ENCODE data around the gene PRTN3. TPM values are rescaled to one million over a fixed set of nuclear protein-coding genes. Genes with fewer than 3 reads are reported as not detected.
A peak's percentile ranks its signal among the peaks of the same experiment; 100 is the strongest.

Gene PRTN3
- total RNA-seq, 1 donor from 2014 or later, result not detected

DNA sequence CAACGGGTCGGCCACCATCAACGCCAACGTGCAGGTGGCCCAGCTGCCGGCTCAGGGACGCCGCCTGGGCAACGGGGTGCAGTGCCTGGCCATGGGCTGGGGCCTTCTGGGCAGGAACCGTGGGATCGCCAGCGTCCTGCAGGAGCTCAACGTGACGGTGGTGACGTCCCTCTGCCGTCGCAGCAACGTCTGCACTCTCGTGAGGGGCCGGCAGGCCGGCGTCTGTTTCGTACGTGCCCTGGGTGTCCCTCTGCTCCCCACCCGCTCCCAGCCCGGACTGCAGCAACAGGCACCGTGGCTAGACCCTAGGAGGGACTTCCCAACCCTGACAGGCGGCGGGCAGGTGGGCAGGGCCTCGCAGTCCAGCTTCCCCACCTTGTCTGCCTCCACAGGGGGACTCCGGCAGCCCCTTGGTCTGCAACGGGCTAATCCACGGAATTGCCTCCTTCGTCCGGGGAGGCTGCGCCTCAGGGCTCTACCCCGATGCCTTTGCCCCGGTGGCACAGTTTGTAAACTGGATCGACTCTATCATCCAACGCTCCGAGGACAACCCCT lies 14.8 kb downstream of the PRTN3 start:
- H3K4me1 Mint-ChIP-seq, result peaks cover 5% of the 10 kb centered on the region
- intact Hi-C loops (cut with micrococcal nuclease), result no loop called here
- DNase-seq, result no peak
- TF ChIP-seq, protein P1, sequence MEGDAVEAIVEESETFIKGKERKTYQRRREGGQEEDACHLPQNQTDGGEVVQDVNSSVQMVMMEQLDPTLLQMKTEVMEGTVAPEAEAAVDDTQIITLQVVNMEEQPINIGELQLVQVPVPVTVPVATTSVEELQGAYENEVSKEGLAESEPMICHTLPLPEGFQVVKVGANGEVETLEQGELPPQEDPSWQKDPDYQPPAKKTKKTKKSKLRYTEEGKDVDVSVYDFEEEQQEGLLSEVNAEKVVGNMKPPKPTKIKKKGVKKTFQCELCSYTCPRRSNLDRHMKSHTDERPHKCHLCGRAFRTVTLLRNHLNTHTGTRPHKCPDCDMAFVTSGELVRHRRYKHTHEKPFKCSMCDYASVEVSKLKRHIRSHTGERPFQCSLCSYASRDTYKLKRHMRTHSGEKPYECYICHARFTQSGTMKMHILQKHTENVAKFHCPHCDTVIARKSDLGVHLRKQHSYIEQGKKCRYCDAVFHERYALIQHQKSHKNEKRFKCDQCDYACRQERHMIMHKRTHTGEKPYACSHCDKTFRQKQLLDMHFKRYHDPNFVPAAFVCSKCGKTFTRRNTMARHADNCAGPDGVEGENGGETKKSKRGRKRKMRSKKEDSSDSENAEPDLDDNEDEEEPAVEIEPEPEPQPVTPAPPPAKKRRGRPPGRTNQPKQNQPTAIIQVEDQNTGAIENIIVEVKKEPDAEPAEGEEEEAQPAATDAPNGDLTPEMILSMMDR (IDR thresholded peaks at IDR 0.05), result no peak
- H3K27ac Mint-ChIP-seq, result no peak overlapping the region
- no peaks in the 10 kb centered on the region for H3K36me3 Mint-ChIP-seq (ENCODE audit: low read depth)
- ATAC-seq (ENCODE audit: low read depth), result no peak
- POLR2A ChIA-PET, result interaction anchor here (1.0 to 2.1 kb wide), 2 partner anchors 58 to 128 kb away, joined by 3 to 19 read pairs; partner anchors contain the start of gene WDR18
- H3K4me3 Mint-ChIP-seq, result no peak overlapping the region
- H3K9me3 Mint-ChIP-seq, result no peaks in the 10 kb centered on the region
- H3K27me3 Mint-ChIP-seq, result peaks cover 7% of the 10 kb centered on the region
- CTCF ChIA-PET, result no interaction called here

DNA sequence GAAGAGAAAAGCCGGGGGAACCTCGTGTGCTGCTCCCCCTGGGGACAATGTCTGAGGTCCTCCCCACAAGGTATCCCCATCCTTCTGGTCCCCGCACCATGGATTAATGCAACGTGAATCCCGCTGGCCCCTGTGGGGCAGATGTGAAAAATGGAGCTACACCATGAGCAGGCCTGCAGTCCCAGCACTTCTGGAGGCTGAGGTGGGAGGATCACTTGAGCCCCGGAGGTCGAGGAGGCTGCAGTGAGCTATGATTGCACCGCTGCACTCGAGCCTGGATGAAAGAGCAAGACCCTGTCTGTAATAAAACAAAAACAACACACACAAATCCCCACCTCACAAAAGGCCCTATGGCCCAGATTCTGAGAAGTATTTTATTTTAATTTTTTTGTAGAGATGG lies 17.5 kb downstream of the PRTN3 start:
- peaks cover 13% of the 10 kb centered on the region for H3K4me1 Mint-ChIP-seq

DNA sequence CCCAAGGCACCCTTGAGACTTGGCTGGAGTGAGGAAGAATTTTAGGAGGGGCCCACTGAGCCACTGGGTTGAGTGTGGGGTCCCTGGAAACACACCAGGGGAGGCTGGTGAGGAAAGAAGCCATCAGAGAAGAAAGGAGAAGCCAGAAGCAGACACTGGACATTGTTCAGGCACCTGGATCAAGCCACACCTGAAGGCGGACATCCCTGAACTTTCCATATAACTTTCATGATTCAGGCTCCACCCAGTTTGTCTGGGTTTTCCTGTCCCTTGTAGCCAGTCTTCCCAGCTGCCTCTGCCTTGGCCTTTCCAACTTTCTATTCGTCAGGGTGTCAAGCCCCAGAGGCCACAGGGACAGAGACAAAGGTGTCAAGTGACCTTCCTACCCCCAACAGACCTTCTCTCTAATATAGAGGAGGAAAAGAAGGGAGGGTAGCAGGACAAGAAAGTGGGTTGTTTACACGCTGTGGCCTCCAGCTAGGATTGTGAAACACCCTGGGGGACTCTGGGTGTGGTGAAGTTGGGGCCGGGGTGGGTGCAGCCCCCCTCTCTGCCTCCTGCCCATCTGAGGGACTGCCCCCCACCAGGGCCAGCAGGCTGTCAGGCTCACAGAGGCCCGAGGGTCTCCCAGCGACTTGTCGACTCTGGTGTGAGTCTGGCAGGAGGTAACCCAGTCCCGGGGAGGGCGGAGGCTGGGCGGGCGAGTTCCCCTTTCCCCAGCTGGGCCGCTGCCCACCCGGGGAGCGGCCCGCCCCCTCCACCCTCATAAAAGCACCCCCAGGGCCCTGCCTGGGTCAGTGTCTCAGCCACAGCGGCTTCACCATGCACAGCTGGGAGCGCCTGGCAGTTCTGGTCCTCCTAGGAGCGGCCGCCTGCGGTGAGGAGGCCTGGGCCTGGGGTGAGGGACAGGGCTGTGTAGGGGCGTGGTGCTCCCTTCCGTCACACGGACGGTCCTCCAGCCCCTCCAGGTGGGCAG lies 18.4 kb downstream of the PRTN3 start, which contains the start of gene CFD:
Gene CFD, plus strand, starts transcription at position 797 of the 976 bp plus-strand sequence. Its CDS starts 26 bp downstream, at position 823.
- DNase-seq, result no peak
- Mint-ChIP-seq H3K27me3 (peaks cover 8% of the 10 kb centered on the region), H3K4me3 (peak within 1 kb of the TSS; percentile 28), H3K9me3 (no peaks in the 10 kb centered on the region), H3K4me1 (peaks cover 19% of the 10 kb centered on the region), H3K27ac (no peak within 1 kb of the TSS), H3K36me3 (ENCODE audit: low read depth) (no peaks in the 10 kb centered on the region)
- TF ChIP-seq, protein P1 (IDR thresholded peaks at IDR 0.05), result no peak
- ChIA-PET CTCF (interaction anchor here (1.0 to 1.8 kb wide), 2 partner anchors 61 to 125 kb away, joined by 4 to 5 read pairs; partner anchors contain the start of gene WDR18), POLR2A (interaction anchor here (0.7 to 1.4 kb wide), 3 partner anchors 15 to 54 kb away, joined by 4 to 5 read pairs (median 5); no protein-coding TSS in a partner anchor)
- no peak for ATAC-seq (ENCODE audit: low read depth)
- intact Hi-C loops (cut with micrococcal nuclease), result no loop called here

More for the DNA sequence above, 17.5 kb downstream of the PRTN3 start:
- H3K36me3 Mint-ChIP-seq (ENCODE audit: low read depth), result no peaks in the 10 kb centered on the region
- DNase-seq (no peak), ATAC-seq (ENCODE audit: low read depth) (no peak)
- intact Hi-C loops (cut with micrococcal nuclease), result no loop called here
- ChIA-PET POLR2A (interaction anchor here (0.7 to 1.7 kb wide), 2 partner anchors 16 to 126 kb away, joined by 3 to 5 read pairs; partner anchors contain the start of gene WDR18), CTCF (interaction anchor here (1.8 kb wide), 1 partner anchor 62 kb away, joined by 5 read pairs; no protein-coding TSS in a partner anchor)
- H3K27ac Mint-ChIP-seq, result no peak overlapping the region
- H3K9me3 Mint-ChIP-seq, result no peaks in the 10 kb centered on the region
- H3K27me3 Mint-ChIP-seq, result peaks cover 8% of the 10 kb centered on the region
- no peak overlapping the region for H3K4me3 Mint-ChIP-seq
- TF ChIP-seq, protein P1 (IDR thresholded peaks at IDR 0.05), result no peak

DNA sequence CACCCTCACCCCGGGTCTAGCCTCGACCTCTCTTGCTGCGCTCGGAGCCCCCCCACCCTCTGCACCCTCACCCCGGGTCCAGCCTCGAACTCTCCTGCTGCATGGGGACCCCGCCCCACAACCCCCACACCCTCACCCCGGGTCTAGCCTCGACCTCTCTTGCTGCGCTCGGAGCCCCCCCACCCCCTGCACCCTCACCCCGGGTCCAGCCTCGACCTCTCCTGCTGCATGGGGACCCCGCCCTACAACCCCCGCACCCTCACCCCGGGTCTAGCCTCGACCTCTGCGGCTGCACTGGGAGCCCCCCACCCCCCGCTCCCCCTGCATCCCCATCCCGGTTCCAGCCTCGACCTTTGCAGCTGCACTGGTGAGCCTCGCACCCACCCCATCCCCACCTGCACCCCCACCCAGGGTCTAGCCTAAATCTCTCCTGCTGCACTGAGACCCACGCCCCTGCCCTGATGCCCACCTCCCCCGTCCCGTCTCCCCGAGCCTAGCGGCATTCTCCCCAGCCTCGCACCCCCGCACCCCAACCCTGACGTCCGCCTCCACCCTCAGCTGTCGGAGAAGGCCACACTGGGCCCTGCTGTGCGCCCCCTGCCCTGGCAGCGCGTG lies 20.4 kb downstream of the PRTN3 start:
- Mint-ChIP-seq H3K4me1 (peaks cover 19% of the 10 kb centered on the region), H3K4me3 (no peak overlapping the region), H3K9me3 (no peaks in the 10 kb centered on the region), H3K27me3 (peaks cover 8% of the 10 kb centered on the region), H3K27ac (no peak overlapping the region), H3K36me3 (ENCODE audit: low read depth) (peaks cover 2% of the 10 kb centered on the region)
- ATAC-seq (ENCODE audit: low read depth), result no peak
- ChIA-PET POLR2A (interaction anchor here (0.6 to 1.3 kb wide), 4 partner anchors 123 to 268 kb away, joined by 3 to 8 read pairs (median 5); partner anchors contain the start of gene WDR18), CTCF (interaction anchor here (0.7 kb wide), 1 partner anchor 59 kb away, joined by 3 read pairs; no protein-coding TSS in a partner anchor)
- DNase-seq, result no peak
- TF ChIP-seq, protein P1 (IDR thresholded peaks at IDR 0.05), result no peak
- intact Hi-C loops (cut with micrococcal nuclease), result no loop called here
